Occipital lobe (tissue), 2 donors: ENCODE results near the gene NEU1. TPM values are rescaled to one million over a fixed set of nuclear protein-coding genes. Genes with fewer than 3 reads are reported as not detected.
A peak's percentile ranks its signal among the peaks of the same experiment; 100 is the strongest.
"Not testable (repeated sequence)": the region's sequence is repeated elsewhere in the genome, so short reads cannot be mapped to it uniquely, and the experiment has no call there.

ENCODE experiments used
- DNase-seq: peaks from one replicate; lab custom pipeline; 2025; lab: John Stamatoyannopoulos, UW
- total RNA-seq: library from RNA; depleted of rRNA; stranded (reverse); fragments of >200 nt; gene quantifications from one replicate; pipeline ENCODE4 v1.2.3, GENCODE V29; 2014

NEU1 gene
- 20.3 TPM for total RNA-seq

- peak; percentile 100 for DNase-seq
Observed at GRCh38 chr6:31862344-31863235, at the start of gene NEU1. TSS of gene NEU1 (minus strand) at chr6:31862821. CDS start at chr6:31862776, 45 bp downstream.

GRCh38 chr6:31911826-31912585, 49.4 kb upstream of the NEU1 start:
- no peak for DNase-seq

- not testable (repeated sequence) for DNase-seq
Observed at GRCh38 chr6:31909298-31909697, 46.7 kb upstream of the NEU1 start.

DNA sequence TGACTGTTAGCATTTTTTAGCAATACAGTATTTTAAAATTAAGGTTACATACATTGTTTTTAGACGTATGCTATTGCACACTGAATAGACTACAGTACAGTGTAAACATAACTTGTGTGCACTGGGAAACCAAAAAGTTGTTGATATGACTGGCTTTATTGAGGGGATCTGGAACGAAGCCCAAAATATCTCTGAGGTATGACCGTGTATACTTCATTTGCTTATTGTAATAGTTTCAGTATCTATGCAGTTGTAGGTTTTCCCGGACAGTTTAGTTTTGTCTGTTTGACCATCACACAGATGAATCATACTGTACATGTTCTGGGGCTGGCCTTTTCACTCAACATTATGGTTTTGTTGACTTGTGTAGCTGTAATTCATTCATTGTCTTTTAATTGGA, 46.2 kb upstream of the NEU1 start:
- DNase-seq = no peak

GRCh38 chr6:31908255-31908654, 45.6 kb upstream of the NEU1 start:
- not testable (repeated sequence) for DNase-seq

DNA sequence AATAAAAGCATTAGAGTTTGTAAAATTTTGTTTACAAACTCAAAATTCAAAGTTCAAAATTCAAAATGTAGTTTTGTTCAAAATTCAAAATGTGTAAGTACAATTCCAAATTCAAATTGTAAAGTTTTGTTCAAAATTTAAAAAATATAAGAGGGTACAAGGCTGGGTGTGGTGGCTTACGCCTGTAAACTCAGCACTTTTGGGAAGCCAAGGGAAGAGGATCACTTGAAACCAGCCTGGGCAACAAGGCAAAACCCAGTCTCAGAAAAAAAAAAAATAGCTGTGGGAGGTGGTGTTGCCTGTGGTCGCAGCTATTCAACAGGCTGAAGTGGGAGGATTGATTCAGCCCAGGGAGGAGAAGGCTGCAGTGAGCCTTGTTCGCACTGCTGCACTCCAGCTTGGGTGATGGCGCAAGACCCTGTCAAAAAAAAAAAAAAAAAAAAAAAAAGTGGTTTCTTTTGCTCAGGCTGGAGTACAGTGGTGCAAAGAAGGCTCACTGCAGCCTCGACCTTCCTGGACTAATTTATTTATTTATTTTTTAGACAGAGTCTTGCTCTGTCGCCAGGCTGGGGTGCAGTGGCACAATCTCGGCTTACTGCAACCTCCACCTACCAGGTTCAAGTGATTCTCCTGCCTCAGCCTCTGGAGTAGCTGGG, 44.7 kb upstream of the NEU1 start:
- no peak for DNase-seq

GRCh38 chr6:31906727-31907126, 44.1 kb upstream of the NEU1 start:
- not testable (repeated sequence) for DNase-seq

DNA sequence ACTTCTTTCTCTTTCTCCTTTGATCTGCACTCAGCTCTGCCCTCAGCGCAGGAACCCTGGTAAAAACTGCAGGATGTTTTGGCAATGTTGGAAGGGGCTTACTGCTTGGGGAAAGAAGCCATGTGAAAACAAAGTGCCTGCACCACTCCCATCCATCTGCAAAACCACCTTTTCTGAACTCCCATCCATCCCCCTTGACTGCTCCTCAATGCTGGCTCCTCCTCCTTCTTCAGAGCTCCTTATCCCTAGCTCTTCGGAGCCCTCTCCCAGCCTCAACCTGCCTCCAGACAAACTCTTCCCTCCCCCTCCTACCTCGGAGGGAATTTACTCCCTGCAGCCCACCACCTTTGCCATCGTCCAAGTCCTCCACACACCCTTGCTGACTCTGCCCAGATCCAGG, 43.5 kb upstream of the NEU1 start:
- DNase-seq = no peak

DNA sequence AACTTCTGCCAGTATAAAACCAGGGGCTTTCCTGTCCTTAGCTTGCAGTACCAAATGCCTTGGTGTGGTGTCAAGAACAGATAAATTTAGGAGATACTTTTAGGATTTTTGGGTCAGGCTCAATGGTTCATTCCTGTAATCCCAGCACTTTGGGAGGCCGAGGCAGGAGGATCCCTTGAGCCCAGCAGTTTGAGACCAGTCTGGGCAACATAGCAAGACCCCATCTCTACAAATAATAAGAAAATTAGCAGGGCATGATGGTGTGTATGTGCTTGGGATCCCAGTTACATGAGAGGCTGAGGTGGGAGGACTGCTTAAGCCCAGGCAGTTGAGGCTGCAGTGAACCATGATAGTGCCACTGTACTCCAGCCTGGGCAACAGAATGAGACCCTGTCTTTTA, 42.4 kb upstream of the NEU1 start:
- DNase-seq = no peak

- DNase-seq = no peak
Observed at GRCh38 chr6:31903957-31904356, 41.3 kb upstream of the NEU1 start.

- DNase-seq = peak; percentile 92
Observed at GRCh38 chr6:31901953-31902643, 39.5 kb upstream of the NEU1 start, which contains the start of gene ZBTB12. TSS of gene ZBTB12 (minus strand) at chr6:31902086. CDS start at chr6:31901305, 781 bp downstream.

GRCh38 chr6:31901415-31901952, 38.9 kb upstream of the NEU1 start:
- DNase-seq = peak; percentile 60

- no peak for DNase-seq
Observed at GRCh38 chr6:31900917-31901414, 38.3 kb upstream of the NEU1 start.

GRCh38 chr6:31899882-31900722, 37.5 kb upstream of the NEU1 start:
- DNase-seq = no peak

- no peak for DNase-seq
Observed at GRCh38 chr6:31899215-31899614, 36.6 kb upstream of the NEU1 start.

DNA sequence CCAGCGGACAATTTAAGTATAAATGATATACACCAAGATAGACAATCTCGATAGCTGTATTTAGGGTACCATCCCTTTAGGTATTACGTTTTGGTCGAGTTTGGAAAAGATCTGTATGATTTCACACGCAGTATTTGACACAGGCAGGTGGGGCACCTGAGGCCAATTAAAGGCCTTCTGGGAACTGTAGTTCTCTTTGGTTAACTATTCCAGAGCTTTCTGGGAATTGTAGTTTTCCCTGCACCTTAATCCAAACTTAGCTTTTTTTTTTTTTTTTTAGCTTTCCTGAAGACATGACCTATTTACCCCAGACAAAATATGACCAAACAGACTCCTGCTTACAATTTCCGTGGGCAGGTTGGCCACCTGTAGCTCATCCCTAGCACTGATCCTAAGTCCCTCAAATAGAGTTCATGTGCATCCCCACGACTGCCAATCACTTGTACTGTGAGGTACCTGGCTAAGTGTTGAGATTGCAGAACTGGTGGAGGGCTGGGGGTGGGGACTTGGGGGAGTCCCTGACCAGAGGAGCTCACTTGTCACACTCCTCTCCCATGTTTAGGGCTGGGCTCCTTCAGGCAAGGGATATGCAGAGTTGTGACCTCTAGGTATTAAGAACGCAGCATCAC, 35.9 kb upstream of the NEU1 start:
- no peak for DNase-seq

GRCh38 chr6:31897612-31898382, 35.2 kb upstream of the NEU1 start, which contains the start of gene EHMT2:
TSS of gene EHMT2 (minus strand) at chr6:31897698. CDS start at chr6:31897677, 21 bp downstream.
- DNase-seq = peak; percentile 86

DNA sequence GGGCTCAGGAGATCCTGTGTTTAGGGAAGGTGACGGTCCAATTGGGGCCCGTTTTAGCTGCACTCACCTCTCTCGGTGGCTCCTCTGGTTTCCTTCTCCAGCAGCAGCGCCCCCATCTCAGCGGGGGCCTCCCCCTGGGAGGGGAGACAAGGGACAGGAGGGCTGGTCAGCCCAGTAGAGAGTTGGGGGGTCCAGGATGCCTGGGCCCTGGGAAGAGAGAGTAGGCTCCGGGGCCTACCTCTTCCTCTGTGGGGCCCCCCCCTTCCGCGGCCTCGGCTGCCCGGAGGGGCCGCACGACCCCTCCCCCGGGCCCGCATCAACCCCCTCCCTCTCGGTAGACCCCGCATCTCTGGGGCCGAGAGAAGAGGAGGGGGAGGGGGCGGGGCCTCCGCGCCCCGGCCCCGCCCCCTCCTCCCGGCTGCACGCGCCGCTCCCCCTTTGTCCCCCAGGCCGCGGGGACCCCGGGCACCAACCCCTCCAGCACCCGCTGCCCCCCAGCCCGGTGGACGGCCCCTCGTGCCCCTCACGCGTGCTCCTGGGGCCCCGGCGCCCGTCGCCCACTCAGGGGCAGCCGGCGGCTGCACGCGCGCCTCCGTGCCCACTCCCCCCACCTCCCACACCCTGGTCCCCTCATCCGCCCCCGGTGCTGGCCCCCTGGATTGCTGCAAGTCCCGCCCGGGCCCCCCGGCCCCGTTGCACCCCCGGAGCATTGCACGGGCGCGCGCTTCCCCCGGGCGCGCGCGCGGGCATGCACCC, 34.4 kb upstream of the NEU1 start:
- DNase-seq = no peak
